K562 (cell line): ENCODE results near the gene ATP6V0D1. TPM values are rescaled to one million over a fixed set of nuclear protein-coding genes. Genes with fewer than 3 reads are reported as not detected.

ENCODE experiments used
- ARHGAP35 ChIP-seq: fragments of 450-650 bp; IDR thresholded peaks from 2 replicates; pipeline ENCODE4 v1.6.1; 2018; ENCODE audit not compliant: partially characterized antibody
- ATF7 ChIP-seq: fragments of 450-650 bp; IDR thresholded peaks from 2 replicates; pipeline ENCODE4 v1.7.1; 2014; ENCODE audit warnings: mild to moderate bottlenecking, moderate library complexity
- ESRRB ChIP-seq: fragments of 250-450 bp; sonication (Bioruptor Pico); IDR thresholded peaks from 2 replicates; pipeline ENCODE4 v1.5.0; 2020; ENCODE audit warnings: mild to moderate bottlenecking, moderate library complexity, borderline replicate concordance
- FOXP1 ChIP-seq: sonication (generic); formaldehyde crosslinking; IDR thresholded peaks from 2 replicates; pipeline ENCODE4 v1.8.0; 2022; ENCODE audit warnings: mild to moderate bottlenecking, missing genetic modification reagents
- FUS ChIP-seq: fragments of 200-400 bp; formaldehyde crosslinking; optimal IDR thresholded peaks from 2 replicates; pipeline ENCODE3; 2017; ENCODE audit warnings: low read depth, low read length
- GABPA ChIP-seq: fragments of 200-800 bp; sonication (Bioruptor generic); conservative IDR thresholded peaks from 2 replicates; pipeline ENCODE4 v1.6.1; 2016; ENCODE audit warnings: low read depth, missing genetic modification characterization, missing compliant biosample characterization
- HDAC8 ChIP-seq: fragments of 450-650 bp; IDR thresholded peaks from 2 replicates; pipeline ENCODE4 v1.6.1; 2016; ENCODE audit warnings: mild to moderate bottlenecking, missing genetic modification characterization, moderate library complexity, missing compliant biosample characterization
- JUND ChIP-seq, 2 experiments: IDR thresholded peaks; 2 replicates in 1 of 2; 3 replicates in 1 of 2; pipeline ENCODE4 v1.6.1; 2011; ENCODE audit warnings: borderline replicate concordance in 2 of 2, low read depth in 2 of 2, low read length in 2 of 2, improper control_type of control experiment in 1 of 2, missing biosample characterization in 1 of 2, missing genetic modification characterization in 1 of 2, missing genetic modification reagents in 1 of 2
- KAT8 ChIP-seq: fragments of 450-650 bp; IDR thresholded peaks from 2 replicates; pipeline ENCODE4 v1.6.1; 2016; ENCODE audit warnings: low read depth, mild to moderate bottlenecking
- MAZ ChIP-seq, 2 experiments: fragments of 450-650 bp in 1 of 2; sonication (generic) in 1 of 2; formaldehyde crosslinking; IDR thresholded peaks in 1 of 2; conservative IDR thresholded peaks in 1 of 2; 2 replicates each; pipeline versions ENCODE4 v1.4.0 to v1.5.0; 2020; ENCODE audit warnings: mild to moderate bottlenecking in 1 of 2, missing genetic modification reagents in 1 of 2
- NCOR1 ChIP-seq: fragments of 450-650 bp; IDR thresholded peaks from 2 replicates; pipeline ENCODE4 v1.6.1; 2016; ENCODE audit warnings: mild to moderate bottlenecking, moderate library complexity
- NUFIP1 ChIP-seq: fragments of 450-650 bp; IDR thresholded peaks from 2 replicates; pipeline ENCODE4 v1.6.1; 2018; ENCODE audit not compliant: partially characterized antibody
- SAFB ChIP-seq: fragments of 200-400 bp; formaldehyde crosslinking; IDR thresholded peaks from 2 replicates; pipeline ENCODE4 v1.6.1; 2017; ENCODE audit warnings: low read depth, low read length, borderline replicate concordance
- SMAD4 ChIP-seq: fragments of 250-450 bp; sonication (Bioruptor Pico); conservative IDR thresholded peaks from 2 replicates; pipeline ENCODE4 v1.8.0; 2021; ENCODE audit warnings: inconsistent platforms, mild to moderate bottlenecking, moderate library complexity
- SP2 ChIP-seq: IDR thresholded peaks from 2 replicates; pipeline ENCODE4 v1.6.1; 2011; ENCODE audit warnings: mild to moderate bottlenecking, low read depth, low read length, moderate library complexity; ENCODE audit not compliant: poor library complexity, severe bottlenecking; ENCODE audit errors: extremely low read depth
- ZBED1 ChIP-seq: IDR thresholded peaks from 2 replicates; pipeline ENCODE4 v1.6.1; 2014
- ZFP30 ChIP-seq: fragments of 250-450 bp; sonication (Bioruptor Pico); IDR thresholded peaks from 2 replicates; pipeline ENCODE4 v1.8.0; 2022; ENCODE audit warnings: moderate library complexity, mild to moderate bottlenecking, inconsistent platforms, borderline replicate concordance
- ZNF696 ChIP-seq: fragments of 250-450 bp; sonication (Bioruptor Pico); conservative IDR thresholded peaks from 2 replicates; pipeline ENCODE4 v1.4.0; 2020; ENCODE audit warnings: mild to moderate bottlenecking, moderate library complexity
- polyA plus RNA-seq, 8 experiments: library from polyadenylated mRNA; depleted of rRNA in 4 of 8; stranded (reverse) in 5 of 8; unstranded in 3 of 8; fragments of >200 nt; fragmentation: Nextera tagmentation in 2 of 8; fragmentation: Illumina TruSeq in 1 of 8; extraction: Ambion mirVana in 2 of 8; extraction: Trizol in 1 of 8; gene quantifications; 2 replicates each; pipeline versions ENCODE4 v1.2.1 to v1.2.3, GENCODE V29; 2011 to 2014; ENCODE audit warnings: inconsistent platforms in 1 of 8, missing spikeins in 1 of 8
- total RNA-seq, 7 experiments: library from RNA; depleted of rRNA in 6 of 7; stranded (reverse); fragments of >200 nt in 6 of 7; fragmentation: Illumina TruSeq in 2 of 7; extraction: Trizol in 2 of 7; gene quantifications; 2 replicates each; pipeline versions ENCODE4 v1.2.1 to v1.2.3, GENCODE V29; 2011 to 2021; ENCODE audit warnings: low replicate concordance in 1 of 7
- TF ChIP-seq, protein P1 (sequence below), 2 experiments: IDR thresholded peaks in 1 of 2; conservative IDR thresholded peaks in 1 of 2; 2 replicates each; pipeline ENCODE4 v1.6.1; 2016; ENCODE audit warnings: low read depth in 2 of 2, mild to moderate bottlenecking in 1 of 2, missing compliant biosample characterization in 1 of 2, missing genetic modification characterization in 1 of 2, moderate library complexity in 1 of 2
- TF ChIP-seq, protein P2 (sequence below), 3 experiments: fragments of 200-800 bp in 1 of 3; fragments of 250-450 bp in 1 of 3; fragments of 450-650 bp in 1 of 3; sonication (Bioruptor Pico) in 1 of 3; sonication (Bioruptor generic) in 1 of 3; formaldehyde crosslinking in 1 of 3; IDR thresholded peaks; 2 replicates each; pipeline versions ENCODE4 v1.6.1 to v1.8.0; 2016 to 2022; ENCODE audit warnings: mild to moderate bottlenecking in 2 of 3, missing genetic modification characterization in 2 of 3, missing compliant biosample characterization in 1 of 3, moderate library complexity in 1 of 3

Gene ATP6V0D1
- total and polyA plus RNA-seq, 9 of the 15 experiments (the other 6 are each of a cell fraction or from before 2014, with no cell fraction given): 23.2 to 69.7 (median 45.6) TPM

DNA sequence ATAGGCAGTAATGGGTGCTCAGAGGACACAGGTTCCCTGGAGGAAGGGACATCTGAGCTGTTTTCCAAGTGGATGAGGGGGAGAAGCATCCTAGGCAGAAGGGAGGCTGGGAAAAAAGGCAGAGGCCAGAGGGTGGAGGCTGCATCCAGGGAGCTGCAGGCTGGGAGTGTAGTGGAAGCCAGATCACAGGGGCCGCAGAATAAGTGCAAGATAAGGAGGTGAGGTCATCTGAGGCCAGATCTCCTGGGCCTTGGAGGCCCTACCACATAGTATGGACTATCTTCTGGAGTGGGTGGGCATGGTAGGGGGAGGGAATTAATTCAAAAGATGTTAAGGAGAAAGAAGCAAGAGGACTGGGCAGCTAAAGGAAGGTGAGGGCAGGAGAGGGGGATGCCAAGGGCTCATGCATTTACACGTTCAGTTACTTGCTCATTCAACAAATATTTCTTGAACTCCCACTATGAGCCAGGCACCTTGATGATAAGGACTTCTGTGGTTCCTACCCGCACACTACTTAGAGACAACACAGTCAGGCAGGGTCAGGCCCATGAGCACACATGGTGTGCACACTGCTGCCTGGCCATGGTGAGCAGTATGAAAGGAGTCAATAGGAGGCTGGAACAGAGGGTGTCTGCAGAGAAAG, 45.3 kb upstream of the ATP6V0D1 start (continued):
- TF ChIP-seq ZFP30 (CRISPR knock-in tag): no peak
- TF ChIP-seq KAT8: no peak
- TF ChIP-seq MAZ (CRISPR knock-in tag; conservative IDR thresholded peaks at IDR 0.05 in 1 of 2, IDR thresholded peaks at IDR 0.05 in 1 of 2): no peak
- TF ChIP-seq, protein P1, sequence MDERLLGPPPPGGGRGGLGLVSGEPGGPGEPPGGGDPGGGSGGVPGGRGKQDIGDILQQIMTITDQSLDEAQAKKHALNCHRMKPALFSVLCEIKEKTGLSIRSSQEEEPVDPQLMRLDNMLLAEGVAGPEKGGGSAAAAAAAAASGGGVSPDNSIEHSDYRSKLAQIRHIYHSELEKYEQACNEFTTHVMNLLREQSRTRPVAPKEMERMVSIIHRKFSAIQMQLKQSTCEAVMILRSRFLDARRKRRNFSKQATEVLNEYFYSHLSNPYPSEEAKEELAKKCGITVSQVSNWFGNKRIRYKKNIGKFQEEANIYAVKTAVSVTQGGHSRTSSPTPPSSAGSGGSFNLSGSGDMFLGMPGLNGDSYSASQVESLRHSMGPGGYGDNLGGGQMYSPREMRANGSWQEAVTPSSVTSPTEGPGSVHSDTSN (CRISPR knock-in tag; IDR thresholded peaks at IDR 0.05; ENCODE audit: low read depth): no peak
- TF ChIP-seq, protein P1 (tag; conservative IDR thresholded peaks at IDR 0.05; ENCODE audit: low read depth): no peak
- no peak for TF ChIP-seq ZNF696 (CRISPR knock-in tag)
- no peak for TF ChIP-seq SMAD4 (CRISPR knock-in tag)
- TF ChIP-seq ATF7: peak; percentile 84
- TF ChIP-seq SP2: no peak
- TF ChIP-seq, protein P2, sequence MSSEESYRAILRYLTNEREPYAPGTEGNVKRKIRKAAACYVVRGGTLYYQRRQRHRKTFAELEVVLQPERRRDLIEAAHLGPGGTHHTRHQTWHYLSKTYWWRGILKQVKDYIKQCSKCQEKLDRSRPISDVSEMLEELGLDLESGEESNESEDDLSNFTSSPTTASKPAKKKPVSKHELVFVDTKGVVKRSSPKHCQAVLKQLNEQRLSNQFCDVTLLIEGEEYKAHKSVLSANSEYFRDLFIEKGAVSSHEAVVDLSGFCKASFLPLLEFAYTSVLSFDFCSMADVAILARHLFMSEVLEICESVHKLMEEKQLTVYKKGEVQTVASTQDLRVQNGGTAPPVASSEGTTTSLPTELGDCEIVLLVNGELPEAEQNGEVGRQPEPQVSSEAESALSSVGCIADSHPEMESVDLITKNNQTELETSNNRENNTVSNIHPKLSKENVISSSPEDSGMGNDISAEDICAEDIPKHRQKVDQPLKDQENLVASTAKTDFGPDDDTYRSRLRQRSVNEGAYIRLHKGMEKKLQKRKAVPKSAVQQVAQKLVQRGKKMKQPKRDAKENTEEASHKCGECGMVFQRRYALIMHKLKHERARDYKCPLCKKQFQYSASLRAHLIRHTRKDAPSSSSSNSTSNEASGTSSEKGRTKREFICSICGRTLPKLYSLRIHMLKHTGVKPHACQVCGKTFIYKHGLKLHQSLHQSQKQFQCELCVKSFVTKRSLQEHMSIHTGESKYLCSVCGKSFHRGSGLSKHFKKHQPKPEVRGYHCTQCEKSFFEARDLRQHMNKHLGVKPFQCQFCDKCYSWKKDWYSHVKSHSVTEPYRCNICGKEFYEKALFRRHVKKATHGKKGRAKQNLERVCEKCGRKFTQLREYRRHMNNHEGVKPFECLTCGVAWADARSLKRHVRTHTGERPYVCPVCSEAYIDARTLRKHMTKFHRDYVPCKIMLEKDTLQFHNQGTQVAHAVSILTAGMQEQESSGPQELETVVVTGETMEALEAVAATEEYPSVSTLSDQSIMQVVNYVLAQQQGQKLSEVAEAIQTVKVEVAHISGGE (CRISPR knock-in tag; IDR thresholded peaks at IDR 0.05): peak in 1 of 3 experiments; percentile 49; a peak in 1 of 6 replicates
- peak; percentile 68 for TF ChIP-seq JUND (IDR thresholded peaks at IDR 0.05; ENCODE audit: borderline replicate concordance, low read depth, low read length)
- TF ChIP-seq JUND (tag; IDR thresholded peaks at IDR 0.05; ENCODE audit: borderline replicate concordance, low read depth, low read length): peak; percentile 88; the same call in 2 of the 3 replicates
- no peak for TF ChIP-seq ESRRB (CRISPR knock-in tag)
- TF ChIP-seq SAFB: no peak
- no peak for TF ChIP-seq HDAC8 (tag)
- no peak for TF ChIP-seq NUFIP1
- no peak for TF ChIP-seq ARHGAP35
- no peak for TF ChIP-seq GABPA (tag)
- TF ChIP-seq FUS: no peak
- no peak for TF ChIP-seq FOXP1 (CRISPR knock-in tag)
- TF ChIP-seq NCOR1: peak; percentile 34; the same call in 1 of the 2 replicates
- no peak for TF ChIP-seq ZBED1
